KG1 (cell line): ENCODE data around the gene HLA-C.
"Not testable (repeated sequence)": the region's sequence is repeated elsewhere in the genome, so short reads cannot be mapped to it uniquely, and the experiment has no call there.

ENCODE experiments used
- DNase-seq: peaks from one replicate; lab custom pipeline; 2025; lab: John Stamatoyannopoulos, UW

The HLA-C gene

GRCh38 chr6:31270788-31271640 is 878 bp downstream of the HLA-C start:
- no peak for DNase-seq

- no peak for DNase-seq
These were observed 3.1 kb downstream of the HLA-C start for GRCh38 chr6:31268836-31269235.

GRCh38 chr6:31268369-31268765 is 3.5 kb downstream of the HLA-C start:
- no peak for DNase-seq

GRCh38 chr6:31267651-31268368 is 4.1 kb downstream of the HLA-C start:
- DNase-seq, result no peak

- DNase-seq, result no peak
These were observed 5.1 kb downstream of the HLA-C start for GRCh38 chr6:31266567-31267360.

- DNase-seq, result no peak
These were observed 6.0 kb downstream of the HLA-C start for GRCh38 chr6:31265926-31266325.

- DNase-seq, result not testable (repeated sequence)
These were observed 8.5 kb downstream of the HLA-C start for GRCh38 chr6:31263346-31263933.

GRCh38 chr6:31259995-31260394 is 11.9 kb downstream of the HLA-C start:
- DNase-seq, result not testable (repeated sequence)

GRCh38 chr6:31252625-31253024 is 19.3 kb downstream of the HLA-C start:
- DNase-seq, result no peak

GRCh38 chr6:31251261-31251660 is 20.6 kb downstream of the HLA-C start:
- DNase-seq, result no peak

GRCh38 chr6:31249184-31249583 is 22.7 kb downstream of the HLA-C start:
- no peak for DNase-seq

GRCh38 chr6:31247813-31248212 is 24.1 kb downstream of the HLA-C start:
- DNase-seq, result no peak

- no peak for DNase-seq
These were observed 25.8 kb downstream of the HLA-C start for GRCh38 chr6:31246051-31246521.

GRCh38 chr6:31243508-31243907 is 28.4 kb downstream of the HLA-C start:
- no peak for DNase-seq

- no peak for DNase-seq
These were observed 32.0 kb downstream of the HLA-C start for GRCh38 chr6:31239854-31240253.

- not testable (repeated sequence) for DNase-seq
These were observed 37.8 kb downstream of the HLA-C start for GRCh38 chr6:31234101-31234500.

GRCh38 chr6:31228476-31228875 is 43.4 kb downstream of the HLA-C start:
- DNase-seq, result no peak

GRCh38 chr6:31227143-31227542 is 44.7 kb downstream of the HLA-C start:
- DNase-seq, result no peak

GRCh38 chr6:31225735-31226134 is 46.2 kb downstream of the HLA-C start:
- no peak for DNase-seq

GRCh38 chr6:31222496-31222895 is 49.4 kb downstream of the HLA-C start:
- no peak for DNase-seq
